ENCODE results near the gene FBXL19. TPM values are rescaled to one million over a fixed set of nuclear protein-coding genes. Genes with fewer than 3 reads are reported as not detected.

FBXL19 gene
- total and polyA plus RNA-seq, 4 donors, result 0.31 to 4.8 (median 2.7) TPM

DNA sequence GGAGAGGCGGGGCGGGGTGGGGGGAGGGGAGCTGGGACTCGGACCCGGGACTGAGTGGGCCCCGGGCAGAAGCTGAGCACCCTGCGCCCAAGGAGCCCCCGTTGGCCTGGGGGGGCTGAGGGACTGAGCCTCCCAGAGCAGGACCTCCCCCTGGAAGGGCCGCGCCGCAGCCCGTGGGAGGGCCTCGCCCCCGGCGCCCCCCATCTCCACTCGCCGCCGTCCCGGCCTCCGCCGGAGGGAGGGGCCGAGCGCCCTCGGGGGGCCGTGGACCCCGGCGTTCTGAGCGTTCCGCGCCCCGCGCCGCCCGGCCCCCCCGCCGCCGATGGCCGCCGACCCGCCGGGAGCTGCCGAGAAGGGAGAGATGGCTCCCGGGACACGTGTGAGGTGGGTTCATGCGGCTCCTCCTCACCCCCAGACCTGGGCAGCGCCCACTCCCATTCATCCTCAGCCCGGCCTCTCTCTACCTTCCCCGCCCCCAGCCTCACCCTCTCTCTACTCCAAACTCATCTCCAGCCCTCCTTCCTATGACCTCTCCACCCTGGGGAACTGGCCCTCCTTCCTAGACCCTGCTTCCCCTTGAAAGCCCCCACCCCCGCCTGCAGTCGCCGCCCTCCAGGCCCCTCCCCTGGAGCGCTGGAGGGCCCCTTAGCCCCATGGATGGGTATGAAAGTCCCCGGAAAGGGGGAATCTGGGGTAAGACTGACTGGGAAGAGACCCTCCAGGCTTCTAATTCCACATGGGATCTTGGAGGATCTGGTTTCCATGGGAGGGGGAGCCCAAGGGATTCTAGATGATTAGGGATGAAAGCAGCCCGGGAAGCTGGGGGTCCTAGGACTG lies 922 bp downstream of the FBXL19 start (continued):
- TF ChIP-seq HNF4G (IDR thresholded peaks at IDR 0.05) (no peak), GABPA (IDR thresholded peaks at IDR 0.05 in 1 of 2, conservative IDR thresholded peaks at IDR 0.05 in 1 of 2) (no peak), FOXA2 (IDR thresholded peaks at IDR 0.05) (no peak), ZBTB33 (IDR thresholded peaks at IDR 0.05) (no peak), ATF3 (IDR thresholded peaks at IDR 0.05) (no peak), RXRA (IDR thresholded peaks at IDR 0.05) (no peak), FOXA1 (IDR thresholded peaks at IDR 0.05) (no peak), TAF1 (conservative IDR thresholded peaks at IDR 0.05) (no peak), YY1 (IDR thresholded peaks at IDR 0.05) (no peak), RAD21 (IDR thresholded peaks at IDR 0.05) (no peak)

DNA sequence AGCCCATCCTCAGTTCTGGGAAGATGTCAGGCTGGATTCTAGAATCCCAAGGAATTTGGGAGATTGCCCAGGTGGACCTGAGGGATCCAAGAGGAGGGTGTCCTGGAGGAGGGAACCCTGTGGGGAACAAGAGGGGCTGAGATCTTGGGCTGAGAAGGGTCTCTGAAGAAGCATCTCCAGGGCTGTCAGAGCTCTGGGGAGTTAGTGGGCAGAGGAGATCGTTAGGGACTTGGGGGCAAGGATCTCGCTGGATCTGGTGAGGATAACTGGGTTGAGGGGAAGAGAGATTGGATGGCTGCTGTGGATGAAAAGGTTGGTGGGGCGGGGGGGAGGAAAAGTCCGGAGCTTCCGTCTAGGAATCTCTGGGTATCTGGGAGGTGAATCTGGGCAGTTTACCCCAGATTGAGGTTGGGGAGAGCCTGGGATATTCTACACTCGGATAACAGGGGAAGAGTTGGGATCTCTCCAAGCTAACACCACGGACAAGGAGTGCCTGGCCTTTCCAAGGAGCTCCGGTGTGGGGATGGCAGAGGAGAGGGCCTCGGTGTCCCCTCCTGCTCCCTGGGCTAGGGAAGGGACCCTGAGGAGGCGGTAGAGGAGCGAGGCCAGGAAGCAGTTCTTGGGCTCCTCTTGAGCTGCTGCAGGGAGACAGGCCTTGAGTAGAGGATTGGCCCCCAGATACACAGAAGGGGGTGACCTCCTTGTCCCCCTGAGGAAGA lies 1.7 kb downstream of the FBXL19 start:
- DNase-seq (ENCODE audit: low spot score), result no peak
- 84% methylated on average over 11 of the region's 11 CpGs for WGBS
- Histone ChIP-seq H3K9me3 (ENCODE audit: control insufficient read depth in 4 of 4, low read length in 3 of 4) (no peaks in the 10 kb centered on the region), H3K4me3 (ENCODE audit: low read depth in 1 of 3, low read length in 3 of 3) (no peak overlapping the region), H3K36me3 (ENCODE audit: control insufficient read depth in 4 of 4, insufficient read depth in 3 of 4, low read depth in 1 of 4, low read length in 3 of 4) (peaks cover 0 to 1% (median 0%) of the 10 kb centered on the region in 4 donors), H3K27ac (ENCODE audit: low read depth in 1 of 2, low read length in 2 of 2) (no peak overlapping the region), H3K27me3 (ENCODE audit: control insufficient read depth in 4 of 4, insufficient read depth in 4 of 4, low read length in 3 of 4) (no peaks in the 10 kb centered on the region), H3K9ac (ENCODE audit: low read depth in 1 of 2, low read length in 2 of 2) (no peak overlapping the region), H3K4me1 (ENCODE audit: control insufficient read depth in 4 of 4, insufficient read depth in 4 of 4, low read length in 3 of 4) (peaks cover 4 to 9% (median 8%) of the 10 kb centered on the region in 4 donors)
- TF ChIP-seq RAD21 (IDR thresholded peaks at IDR 0.05) (no peak), REST (IDR thresholded peaks at IDR 0.05) (no peak), ATF3 (IDR thresholded peaks at IDR 0.05) (no peak), HNF4A (conservative IDR thresholded peaks at IDR 0.05) (no peak), FOXA1 (IDR thresholded peaks at IDR 0.05) (no peak), NR2F2 (IDR thresholded peaks at IDR 0.05) (no peak), GABPA (IDR thresholded peaks at IDR 0.05 in 1 of 2, conservative IDR thresholded peaks at IDR 0.05 in 1 of 2) (no peak), FOXA2 (IDR thresholded peaks at IDR 0.05) (no peak), JUND (IDR thresholded peaks at IDR 0.05) (no peak)
- TF ChIP-seq, protein P1, sequence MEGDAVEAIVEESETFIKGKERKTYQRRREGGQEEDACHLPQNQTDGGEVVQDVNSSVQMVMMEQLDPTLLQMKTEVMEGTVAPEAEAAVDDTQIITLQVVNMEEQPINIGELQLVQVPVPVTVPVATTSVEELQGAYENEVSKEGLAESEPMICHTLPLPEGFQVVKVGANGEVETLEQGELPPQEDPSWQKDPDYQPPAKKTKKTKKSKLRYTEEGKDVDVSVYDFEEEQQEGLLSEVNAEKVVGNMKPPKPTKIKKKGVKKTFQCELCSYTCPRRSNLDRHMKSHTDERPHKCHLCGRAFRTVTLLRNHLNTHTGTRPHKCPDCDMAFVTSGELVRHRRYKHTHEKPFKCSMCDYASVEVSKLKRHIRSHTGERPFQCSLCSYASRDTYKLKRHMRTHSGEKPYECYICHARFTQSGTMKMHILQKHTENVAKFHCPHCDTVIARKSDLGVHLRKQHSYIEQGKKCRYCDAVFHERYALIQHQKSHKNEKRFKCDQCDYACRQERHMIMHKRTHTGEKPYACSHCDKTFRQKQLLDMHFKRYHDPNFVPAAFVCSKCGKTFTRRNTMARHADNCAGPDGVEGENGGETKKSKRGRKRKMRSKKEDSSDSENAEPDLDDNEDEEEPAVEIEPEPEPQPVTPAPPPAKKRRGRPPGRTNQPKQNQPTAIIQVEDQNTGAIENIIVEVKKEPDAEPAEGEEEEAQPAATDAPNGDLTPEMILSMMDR (IDR thresholded peaks at IDR 0.05; ENCODE audit: low read depth, low read length, missing input control), result no peak
